HG03025 (cell line): ENCODE data around the gene SPC24.
"Not testable (repeated sequence)": the region's sequence is repeated elsewhere in the genome, so short reads cannot be mapped to it uniquely, and the experiment has no call there.

Experiments used
- ATAC-seq: cut with Tn5 transposase; IDR thresholded peaks from one replicate; pipeline ENCODE4 v1.9.1; 2021; ENCODE audit warnings: mild to moderate bottlenecking, moderate library complexity; ENCODE audit not compliant: unreplicated experiment, low FRiP score

SPC24 gene

DNA sequence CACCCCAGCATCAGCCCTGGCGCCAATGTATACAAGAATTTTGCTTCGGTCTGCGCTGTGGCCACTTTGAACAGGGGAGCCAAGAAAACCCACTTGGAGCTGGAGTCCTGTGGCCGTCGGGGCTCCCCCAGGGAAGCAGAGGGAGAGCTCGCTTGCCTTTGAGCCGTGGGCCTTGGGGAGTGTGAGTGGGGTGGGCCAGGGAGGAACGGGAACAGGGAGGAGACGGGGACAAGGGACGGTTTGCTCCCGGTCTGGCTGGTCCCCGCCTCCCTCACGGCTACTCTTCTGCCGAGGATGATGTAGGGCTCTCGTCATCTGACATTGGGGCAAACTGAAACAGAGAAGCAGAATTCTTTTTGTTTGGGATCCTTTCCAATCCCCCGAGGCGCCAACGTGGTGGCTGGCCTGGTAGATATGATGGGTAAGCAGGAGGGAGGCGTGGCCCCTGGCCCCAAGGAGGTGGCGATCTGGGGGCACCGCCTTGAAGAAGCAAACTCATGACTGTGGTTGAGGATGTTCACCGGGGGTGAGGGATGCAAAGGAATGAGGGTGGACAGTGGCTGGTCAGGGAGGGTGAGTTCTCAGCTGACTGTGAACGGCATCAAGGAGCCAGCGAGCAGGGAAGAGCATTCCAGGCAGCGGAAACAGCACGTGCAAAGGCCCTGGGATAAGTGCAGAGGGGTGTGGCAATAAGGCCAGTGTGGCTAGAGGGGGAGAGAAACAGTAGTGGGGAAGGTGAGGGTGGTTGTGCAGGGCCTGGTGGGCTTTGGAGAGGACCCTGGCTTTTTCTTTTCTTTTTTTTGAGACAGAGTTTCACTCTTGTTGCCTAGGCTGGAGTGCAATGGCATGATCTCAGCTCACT lies 10.9 kb upstream of the SPC24 start:
- no peak for ATAC-seq

DNA sequence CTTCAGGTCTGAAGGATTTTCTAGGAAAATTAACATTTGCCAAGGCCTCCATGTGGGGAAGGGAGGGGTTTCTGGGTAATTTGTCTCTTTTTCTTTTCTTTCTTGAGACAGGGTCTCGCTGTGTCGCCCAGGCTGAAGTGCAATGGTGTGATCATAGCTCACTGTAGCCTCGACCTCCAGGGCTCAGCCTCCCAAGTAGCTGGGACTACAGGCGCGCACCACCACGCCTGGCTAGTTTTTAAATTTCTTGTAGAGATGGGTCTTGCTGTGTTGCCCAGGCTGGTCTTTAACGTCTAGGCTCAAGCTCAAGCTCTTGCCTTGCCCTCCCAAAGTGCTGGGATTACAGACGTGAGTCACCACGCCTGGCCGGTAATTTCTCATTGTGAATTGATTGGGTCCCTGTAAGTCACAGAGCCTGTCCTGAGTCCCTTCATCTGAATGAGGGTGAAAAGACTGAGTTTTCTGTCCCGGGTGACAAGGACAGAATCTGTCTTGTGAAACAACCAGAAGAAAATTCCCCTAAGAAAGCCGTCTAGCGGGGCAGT lies 10.0 kb upstream of the SPC24 start:
- ATAC-seq, result no peak

DNA sequence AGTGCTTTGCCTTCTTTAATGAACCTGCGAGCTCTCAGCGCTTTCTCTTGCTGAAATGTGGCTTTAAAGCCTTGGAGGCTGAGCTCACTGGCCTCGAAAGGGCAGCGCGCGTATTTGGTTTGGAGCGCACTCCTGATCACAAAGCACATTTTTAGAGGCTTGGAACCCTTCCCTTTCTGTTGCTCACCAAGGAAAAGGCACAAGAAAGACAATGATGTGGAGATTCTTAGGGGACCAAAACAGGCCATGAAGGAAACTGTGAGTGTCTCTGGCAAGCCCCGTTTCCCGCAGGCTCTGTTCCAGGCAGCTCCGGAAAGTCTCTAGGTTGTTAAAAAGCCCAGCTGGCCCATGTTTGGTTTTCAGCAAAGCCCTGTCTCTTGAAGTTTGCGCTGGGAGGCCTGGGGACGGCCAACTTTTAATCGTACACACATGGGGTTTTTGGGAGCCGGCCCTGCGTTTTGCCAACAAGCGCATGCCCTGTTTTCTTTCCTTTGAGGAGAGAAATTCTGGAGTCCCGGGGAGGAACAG lies 9.4 kb upstream of the SPC24 start:
- no peak for ATAC-seq

DNA sequence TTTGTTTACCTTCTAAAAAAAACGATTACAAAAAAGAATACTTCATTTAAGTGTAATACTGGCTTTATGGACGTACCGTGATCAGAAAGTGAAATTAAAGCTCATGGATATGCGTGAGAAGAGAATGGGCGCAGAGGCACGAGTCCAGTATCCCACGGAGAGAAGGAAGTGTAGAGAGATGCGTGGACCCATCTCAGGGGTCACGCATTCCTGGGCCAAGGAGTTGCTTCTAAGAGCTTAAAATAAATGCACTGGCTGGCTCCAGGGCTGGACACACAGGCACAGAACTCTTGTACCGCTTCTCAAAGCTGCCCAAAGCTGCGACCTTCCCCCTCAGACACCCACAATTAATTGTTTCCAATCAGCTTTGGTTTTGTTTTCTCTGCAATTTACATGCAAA lies 8.7 kb upstream of the SPC24 start:
- ATAC-seq, result no peak

DNA sequence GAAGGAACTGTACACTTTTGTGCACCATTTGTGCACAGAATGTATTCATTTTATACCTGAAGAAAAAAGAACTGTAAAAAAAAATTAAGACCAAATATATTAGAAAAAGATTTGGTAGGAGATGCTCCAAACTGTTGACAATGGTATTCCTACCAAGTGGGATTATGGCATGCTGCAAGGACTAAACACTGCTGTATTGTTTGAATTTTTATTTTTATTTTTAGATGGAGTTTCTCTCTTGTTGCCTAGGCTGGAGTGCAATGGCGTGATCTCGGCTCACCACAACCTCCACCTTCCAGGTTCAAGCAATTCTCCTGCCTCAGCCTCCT lies 4.8 kb upstream of the SPC24 start:
- not testable (repeated sequence) for ATAC-seq

DNA sequence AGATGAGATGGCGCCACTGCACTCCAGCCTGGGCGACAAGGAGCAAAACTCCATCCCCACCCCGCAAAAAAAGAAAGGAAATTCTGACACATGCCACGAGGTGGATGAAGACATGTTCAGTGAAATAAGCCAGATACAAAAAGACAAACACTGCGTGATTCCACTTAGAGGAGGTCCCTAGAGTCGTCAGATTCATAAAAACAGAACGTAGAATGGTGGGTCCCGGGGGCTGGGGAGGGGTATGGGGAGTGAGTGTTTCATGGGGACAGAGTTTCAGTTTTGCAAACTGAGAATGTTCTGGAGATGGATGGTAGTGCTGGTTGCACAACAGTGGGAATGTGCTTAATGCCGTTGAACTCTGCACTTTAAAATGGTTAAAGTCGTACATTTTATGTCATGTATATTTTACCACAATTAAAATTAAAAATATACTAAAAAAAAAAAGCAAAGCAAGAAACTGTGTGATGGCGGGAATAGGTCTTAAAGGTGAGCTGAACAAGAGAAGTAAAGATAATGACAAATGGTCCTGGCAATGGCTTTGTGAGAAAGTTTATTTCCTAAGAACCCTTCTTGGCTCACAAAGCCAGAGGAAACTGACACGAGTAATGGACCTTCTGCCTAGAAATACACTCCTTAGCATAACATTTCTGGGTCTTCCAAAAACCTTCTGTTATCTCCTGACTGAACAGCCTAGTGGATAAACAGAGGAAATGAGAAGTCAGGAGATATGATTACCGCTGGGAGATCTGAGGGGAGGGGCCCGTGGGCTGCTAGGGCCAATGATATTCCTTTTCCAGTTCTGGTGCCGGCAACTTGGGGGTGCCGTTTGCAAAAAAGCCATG lies 4.2 kb upstream of the SPC24 start:
- ATAC-seq, result no peak

DNA sequence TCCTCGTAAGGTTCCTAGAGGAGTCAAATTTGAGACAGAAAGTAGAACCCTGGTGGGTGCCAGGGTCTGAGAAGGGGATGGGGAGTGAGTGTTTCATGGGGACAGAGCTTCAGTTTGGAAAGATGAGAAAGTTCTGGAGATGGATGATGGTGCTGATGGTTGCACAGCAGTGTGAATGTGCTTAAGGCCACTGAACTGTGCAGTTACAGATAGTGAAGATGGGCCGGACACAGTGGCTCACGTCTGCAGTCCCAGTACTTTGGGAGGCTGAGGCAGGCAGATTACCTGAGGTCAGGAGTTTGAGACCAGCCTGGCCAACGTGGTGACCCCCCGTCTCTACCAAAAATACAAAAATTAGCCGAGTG lies 917 bp downstream of the SPC24 start:
- no peak for ATAC-seq

DNA sequence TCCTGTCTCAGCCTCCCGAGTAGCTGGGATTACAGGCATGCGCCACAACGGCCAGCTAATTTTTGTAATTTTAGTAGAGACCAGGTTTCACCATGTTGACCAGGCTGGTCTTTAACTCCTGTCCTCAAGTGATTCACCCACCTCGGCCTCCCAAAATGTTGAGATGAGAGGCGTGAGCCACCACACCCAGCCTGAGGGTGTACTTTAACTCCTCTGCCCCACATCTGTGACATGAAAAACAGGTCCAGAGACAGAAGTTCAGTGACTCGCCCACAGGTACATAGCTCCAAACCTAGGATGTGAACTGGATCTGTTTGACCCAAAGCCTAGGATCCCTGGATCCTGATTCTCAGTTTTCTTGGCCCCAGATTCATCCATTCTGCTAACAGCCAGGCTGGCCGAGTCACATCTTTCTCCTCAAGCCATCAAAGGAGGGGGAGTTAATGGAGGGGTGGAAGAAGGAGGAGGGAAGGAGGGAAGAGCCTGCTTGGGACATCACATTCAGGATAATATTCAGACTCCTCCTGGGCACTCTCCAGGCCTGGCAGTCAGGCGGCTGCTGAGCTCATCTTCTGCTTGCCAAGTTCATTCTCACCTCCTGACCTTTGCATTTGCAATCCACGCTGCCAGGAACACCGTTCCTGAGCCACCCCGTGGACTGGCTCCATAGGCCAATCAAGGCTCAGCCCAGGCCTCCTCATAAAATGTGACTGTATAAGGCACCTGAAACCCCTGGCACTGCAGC lies 3.1 kb downstream of the SPC24 start:
- ATAC-seq, result no peak

DNA sequence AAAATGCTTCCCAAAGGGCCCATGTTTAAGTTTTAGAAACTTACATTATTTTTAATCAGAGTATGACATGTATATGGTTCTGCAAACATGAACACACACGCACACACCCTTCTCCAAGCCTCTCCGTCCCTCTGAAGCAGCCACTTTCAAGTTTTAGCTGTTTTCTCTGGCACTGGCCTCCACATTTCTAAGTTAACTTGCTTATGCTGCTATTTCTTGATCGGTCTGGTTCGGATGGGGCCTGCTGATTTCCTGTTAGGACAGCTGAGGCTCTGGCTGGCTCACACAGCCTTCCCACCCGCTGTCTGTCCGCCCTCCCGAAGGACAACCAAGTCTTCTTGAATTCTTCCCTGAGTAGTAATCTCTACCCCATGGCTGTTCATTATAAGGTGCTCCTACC lies 4.4 kb downstream of the SPC24 start:
- ATAC-seq, result no peak

DNA sequence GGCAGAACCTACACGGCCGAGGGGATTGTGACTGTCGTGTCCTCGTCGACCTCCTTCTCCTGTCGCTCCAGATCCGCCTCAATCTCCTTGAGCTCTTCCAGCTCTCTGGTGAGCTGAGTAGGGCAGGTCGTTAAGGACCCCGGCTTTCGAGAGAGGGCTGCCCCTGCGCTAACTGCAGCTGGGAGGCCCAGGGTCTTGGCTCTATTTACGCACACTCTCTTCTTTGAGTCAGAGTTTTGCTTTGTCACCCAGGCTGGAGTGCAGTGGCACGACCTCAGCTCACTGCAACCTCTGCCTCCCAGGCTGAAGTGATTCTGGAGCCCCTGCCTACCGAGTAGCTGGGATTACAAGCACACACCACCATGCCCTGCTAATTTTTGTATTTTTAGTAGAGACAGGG lies 7.6 kb downstream of the SPC24 start:
- ATAC-seq, result no peak

DNA sequence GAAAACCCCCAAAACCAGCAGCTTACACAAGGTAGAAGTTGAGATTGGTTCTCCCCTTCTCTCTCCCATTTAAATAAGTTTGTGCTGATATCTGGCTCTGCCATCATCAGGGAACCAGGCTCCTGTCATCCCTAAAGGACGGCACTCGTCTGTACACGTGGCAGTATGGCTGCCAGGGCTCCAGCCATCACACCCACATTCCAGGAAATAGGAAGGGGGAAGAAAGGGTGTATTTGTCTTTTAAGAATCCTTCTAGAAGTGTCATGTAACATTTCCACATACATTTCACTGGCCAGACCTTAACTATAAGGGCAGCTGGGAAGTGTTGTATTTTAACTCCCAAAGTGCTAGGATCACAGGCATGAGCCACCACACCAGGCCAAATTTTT lies 10.1 kb downstream of the SPC24 start:
- ATAC-seq, result no peak

DNA sequence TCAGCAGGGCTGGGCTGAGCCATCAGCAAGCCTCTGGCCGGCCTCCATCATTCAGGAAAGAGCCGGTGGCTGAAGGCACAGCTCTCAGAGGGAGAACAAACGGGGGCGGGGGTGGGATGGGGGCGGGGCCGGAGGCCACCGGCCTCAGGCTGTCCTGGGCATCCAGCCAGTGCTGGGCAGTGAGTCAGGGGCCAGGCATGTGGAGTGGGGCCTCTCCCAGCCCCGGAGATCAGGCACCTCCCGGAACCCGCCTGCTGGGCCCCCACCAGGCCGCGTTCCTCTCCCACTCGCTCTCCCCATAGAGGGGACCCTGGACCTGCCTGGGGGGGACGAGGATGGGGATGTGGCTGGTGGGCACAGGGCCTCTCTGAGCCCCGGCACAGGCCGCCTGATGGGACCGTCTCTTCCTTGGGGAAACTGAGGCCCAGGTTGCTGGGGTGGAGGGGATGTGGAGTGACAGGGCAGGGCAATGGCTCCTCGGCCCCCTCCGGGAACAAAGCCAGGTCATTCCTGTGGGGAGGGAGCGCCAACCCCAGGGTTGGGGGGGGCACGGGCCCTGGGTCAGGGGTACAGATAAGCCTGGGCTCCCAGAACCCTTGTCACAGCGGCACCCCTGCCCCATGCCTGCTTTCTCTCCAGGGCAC lies 12.9 kb downstream of the SPC24 start:
- ATAC-seq, result no peak

DNA sequence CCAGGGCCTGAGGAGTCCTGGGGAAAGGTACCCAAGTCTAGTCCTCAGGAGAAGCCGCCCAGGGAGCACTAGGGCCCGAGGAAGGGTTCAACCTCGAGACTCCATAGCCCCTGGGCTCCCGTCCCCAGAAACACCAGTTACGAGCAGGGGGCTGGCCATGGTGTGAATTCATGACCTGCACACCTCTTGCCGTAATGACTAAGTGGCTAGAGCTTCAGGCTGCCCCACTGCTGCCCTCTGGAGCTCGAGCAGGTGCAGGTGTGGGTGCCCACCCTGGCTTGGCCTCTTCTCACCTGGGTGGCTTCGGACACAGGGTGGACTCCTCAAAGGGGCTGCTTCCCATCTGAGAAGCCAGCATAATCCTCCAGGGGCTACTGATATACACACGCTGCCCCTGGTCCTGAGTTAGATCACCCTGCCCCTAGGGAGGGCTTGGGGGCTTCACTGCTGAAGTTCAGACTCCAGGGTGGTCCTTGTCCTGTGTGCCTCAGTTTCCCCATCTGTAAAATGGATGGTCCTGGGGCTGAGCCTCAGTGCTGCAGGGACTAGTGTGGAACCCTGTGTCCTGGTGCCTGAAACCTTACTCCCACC lies 13.6 kb downstream of the SPC24 start:
- no peak for ATAC-seq

DNA sequence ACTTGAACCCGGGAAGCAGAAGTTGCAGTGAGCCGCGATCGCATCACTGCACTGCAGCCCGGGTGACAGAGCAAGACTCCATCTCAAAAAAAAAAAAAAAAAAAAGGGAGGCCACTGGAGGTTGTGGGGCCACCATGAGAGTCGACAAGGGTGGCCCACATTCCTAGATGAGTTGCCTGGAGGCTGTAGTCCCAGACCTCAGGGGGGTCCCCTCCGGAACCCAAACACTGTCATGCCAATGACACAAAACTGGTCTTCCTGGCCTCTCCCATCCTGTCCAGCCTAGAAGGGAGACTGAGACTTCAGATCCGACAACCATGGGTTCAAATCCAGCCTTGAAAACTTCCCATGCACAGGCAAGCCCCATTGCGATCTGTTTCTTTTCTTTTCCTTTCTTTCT lies 14.7 kb downstream of the SPC24 start:
- no peak for ATAC-seq

DNA sequence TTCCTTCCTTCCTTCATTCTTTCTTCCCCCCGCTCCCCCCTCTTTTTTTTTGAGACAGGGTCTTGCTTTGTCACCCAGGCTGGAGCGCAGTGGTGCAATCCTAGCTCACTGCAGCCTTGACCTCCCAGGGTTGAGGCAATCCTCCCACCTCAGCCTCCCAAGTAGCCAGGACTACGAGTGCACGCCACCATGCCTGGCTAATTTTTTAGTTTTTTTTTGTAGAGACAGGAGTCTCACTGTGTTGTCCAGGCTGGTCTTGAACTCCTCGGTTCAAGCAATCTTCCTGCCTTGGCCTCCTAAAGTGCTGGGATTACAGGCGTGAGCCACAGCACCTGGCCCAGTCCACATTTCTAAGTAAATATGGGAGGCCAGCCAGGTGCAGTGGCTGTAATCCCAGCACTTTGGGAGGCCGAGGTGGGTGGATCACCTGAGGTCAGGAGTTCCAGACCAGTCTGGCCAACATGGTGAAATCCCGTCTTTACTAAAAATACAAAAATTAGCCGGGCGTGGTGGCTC lies 15.5 kb downstream of the SPC24 start:
- not testable (repeated sequence) for ATAC-seq

DNA sequence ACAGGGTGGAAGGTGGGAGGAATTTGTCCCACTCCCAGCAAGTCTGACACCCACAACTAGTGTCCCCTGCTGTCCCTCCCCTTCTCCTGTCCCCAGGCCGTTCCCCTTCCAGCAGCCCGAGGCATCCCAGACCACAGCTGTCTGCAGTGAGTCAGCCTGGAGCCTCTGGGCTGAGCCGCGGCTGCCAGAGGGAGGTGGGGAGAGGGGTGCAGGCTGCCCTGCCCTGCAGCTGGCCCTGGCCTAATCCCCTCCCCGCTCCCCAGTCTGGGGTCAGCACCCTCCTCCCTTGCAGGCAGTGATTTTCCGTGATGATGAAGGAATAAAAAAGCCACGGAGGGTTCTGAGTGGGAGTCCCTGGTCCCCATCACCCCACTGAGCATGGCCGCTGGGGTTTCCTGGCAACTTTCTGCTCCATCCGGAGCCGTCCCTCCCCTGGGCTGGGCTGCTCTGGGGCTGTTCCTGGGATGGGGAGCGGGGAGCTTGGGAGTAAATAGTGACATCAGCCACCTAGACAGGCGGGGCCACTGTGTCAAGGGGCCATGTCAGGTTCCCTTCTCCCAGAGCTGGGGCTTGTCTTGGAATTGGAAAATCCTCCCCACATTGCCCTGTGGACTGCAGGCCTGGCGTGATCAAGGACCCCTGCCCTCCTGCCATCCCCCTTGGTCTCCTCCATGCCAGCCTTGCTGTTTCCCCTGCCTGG lies 16.8 kb downstream of the SPC24 start:
- no peak for ATAC-seq

DNA sequence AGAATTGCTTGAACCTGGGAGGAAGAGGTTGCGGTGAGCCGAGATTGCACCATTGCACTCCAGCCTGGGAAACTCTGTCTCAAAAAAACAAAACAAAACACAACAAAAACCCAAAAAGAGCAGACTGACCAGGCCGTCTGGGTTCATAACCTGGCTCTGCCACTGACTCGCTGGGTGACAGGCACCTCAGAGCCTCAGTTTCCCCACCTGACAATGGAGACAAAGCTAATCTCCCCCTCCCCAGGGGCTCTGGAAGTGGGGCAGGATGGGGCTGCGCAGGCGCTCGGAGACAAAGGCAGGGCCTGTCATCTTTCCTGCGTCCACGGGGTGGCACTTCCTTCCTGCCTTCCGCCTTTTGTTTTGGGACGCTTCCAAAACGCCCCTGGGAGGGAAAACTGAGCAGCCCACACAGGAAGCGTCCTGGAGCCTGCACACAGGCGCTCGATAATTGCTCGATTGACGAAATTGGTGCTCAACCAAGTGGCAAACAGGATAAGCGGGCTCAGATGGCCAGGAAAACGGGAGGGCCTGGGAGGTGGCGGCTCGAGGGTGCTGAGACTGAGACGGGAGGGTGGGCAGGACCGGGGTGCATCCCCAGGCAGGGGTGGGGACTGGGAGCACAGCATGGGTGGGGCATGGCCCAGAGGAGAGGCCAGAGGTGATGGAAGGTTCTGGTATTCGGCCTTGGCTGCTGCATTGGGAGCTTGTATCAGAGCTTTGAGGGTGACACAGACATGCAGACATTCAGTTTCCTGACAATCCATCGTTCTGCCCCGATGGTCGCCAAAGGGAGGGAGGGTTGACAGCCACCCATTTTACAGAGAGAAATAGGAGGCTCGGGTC lies 17.8 kb downstream of the SPC24 start:
- ATAC-seq, result no peak

DNA sequence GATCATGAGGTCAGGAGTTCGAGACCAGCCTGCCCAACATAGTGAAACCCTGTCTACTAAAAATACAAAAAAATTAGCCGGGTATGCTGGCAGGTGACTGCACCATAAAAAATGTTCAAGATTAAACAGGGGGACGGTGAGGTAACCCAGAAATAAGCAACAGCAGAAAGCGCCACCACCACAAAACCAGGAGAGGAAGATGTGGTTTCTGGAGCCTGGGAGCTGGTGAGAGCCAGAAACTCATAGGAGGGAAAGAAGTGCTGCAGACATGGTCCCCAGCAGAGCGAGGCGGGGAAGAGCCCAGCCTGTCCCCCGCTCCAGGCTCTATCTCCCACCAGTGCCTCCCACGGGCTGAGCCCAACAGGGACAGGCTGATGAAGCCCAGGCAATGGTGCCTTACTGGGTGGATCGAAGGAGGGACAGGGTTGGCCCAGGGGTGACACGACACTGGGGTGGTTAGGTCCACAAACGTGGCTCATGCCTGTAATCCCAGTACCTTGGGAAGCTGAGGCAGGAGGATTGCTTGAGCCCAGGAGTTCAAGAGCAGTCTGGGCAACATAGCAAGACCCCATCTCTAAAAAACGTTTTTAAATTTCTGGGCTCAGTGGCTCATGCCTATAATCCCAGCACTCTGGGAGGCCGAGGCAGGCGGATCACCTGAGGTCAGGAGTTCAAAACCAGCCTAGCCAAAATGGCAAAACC lies 19.0 kb downstream of the SPC24 start:
- no peak for ATAC-seq
